Stimulated activated CD8-positive, alpha-beta memory T cell treated with anti-CD3 and anti-CD28 coated beads, Interleukin-15, amount 100 ng/mL, for 1 hour (primary cell): Measurements from ENCODE around the gene CEACAM4.
"Not testable (repeated sequence)": the region's sequence is repeated elsewhere in the genome, so short reads cannot be mapped to it uniquely, and the experiment has no call there.

Source experiments
- DNase-seq: peaks from one replicate; pipeline ENCODE4 v3.0.0-alpha.2; 2020; ENCODE audit warnings: low read depth

Gene CEACAM4

DNA sequence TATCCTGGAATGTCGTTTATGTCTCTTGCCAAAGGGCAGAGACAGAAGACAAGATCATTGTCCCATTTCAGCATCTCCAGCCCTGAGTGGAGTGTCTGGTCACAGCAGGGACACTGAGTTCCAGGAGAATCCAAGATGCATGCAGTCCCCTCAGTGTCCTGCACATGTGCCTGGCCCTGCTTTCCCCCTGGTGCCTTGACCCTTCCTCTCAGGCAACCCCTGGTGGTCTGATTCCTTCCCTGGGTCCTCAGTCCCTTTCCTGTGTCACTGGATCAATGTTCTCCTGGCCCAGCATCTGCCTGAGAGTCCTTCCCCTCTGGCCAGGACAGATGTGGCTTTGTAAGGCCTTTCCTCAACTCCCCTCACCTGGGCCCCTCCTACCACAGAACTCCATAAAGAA lies 41.9 kb downstream of the CEACAM4 start:
- DNase-seq = no peak

DNA sequence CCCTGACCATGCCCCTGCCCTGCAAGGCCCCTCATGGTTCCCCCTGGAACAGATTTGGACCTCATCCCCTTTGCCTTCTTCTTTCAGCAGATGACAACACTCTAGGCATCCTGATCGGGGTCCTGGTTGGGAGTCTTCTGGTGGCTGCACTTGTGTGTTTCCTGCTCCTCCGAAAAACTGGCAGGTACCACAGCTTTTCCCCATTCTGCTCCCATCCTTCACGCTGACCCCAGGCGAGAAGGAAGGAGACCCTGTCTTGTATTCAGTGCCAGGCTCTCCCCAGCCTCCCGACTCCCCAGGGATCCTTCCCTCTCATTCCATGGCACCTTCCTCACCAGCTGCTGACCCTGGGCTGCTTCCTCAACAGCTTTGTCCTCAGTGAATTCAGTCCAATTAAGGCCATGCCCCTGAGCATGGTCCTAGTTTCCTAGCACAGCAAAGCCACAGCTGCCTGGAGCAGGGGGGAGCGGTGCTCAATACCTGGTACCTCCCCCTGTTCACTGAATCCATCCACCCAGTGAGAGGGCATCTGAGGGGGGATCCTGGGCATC lies 42.5 kb downstream of the CEACAM4 start:
- DNase-seq = no peak

DNA sequence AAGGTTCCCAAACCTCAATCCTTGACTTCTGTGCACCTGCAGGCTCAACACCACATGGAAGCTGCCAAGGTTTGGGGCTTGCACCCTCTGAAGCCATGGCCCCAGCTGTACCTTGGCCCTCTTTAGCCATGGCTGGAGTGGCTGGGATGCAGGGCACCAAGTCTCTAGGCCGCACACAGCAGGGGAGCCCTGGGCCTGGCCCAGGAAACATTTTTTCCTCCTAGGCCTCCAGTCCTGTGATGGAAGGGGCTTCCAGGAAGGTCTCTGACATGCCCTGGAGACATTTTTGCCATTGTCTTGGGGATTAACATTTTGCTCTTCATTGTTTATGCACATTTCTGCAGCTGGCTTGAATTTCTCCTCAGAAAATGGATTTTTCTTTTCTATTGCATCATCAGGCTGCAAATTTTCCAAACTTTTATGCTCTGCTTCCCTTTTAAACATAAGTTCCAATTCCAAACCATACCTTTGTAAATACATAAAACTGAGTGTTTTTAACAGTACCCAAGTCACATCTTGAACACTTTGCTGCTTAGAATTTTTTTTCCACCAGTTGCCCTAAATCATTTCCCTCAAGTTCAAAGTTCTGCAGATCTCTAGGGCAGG lies 44.2 kb downstream of the CEACAM4 start:
- DNase-seq = not testable (repeated sequence)

DNA sequence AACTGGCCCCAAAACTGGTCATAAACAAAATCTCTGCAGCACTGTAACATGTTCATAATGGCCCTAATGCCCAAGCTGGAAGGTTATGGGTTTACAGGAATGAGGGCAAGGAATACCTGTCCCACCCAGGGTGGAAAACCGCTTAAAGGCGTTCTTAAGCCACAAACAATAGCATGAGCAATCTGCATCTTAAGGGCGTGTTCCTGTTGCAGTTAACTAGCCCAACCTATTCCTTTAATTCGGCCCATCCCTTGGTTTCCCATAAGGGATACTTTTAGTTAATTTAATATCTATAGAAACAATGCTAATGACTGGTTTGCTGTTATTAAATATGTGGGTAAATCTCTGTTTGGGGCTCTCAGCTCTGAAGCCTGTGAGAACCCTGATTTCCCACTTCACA lies 45.8 kb downstream of the CEACAM4 start:
- not testable (repeated sequence) for DNase-seq

DNA sequence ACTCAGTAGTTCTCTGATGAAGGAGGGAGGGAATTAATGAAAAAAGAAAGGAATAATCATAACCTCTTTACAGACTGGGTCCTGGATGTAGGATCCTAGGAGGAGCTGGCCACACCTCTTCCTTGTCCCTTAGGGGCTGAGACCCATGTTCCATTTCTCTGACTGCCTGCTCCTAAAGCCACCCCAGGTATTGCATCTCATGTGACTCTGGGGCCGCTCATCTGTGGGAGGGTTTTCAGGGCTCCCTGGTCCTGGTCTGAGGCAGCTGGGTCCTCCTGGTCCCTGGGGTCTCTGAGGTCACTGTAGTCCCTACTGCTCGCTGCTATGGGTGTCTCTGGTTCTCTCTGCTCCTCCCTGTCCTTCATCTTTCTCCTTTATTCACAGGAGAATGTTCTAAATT lies 48.0 kb downstream of the CEACAM4 start:
- no peak for DNase-seq

GRCh38 chr19:41577833-41578232 lies 49.0 kb downstream of the CEACAM4 start:
- DNase-seq = no peak

DNA sequence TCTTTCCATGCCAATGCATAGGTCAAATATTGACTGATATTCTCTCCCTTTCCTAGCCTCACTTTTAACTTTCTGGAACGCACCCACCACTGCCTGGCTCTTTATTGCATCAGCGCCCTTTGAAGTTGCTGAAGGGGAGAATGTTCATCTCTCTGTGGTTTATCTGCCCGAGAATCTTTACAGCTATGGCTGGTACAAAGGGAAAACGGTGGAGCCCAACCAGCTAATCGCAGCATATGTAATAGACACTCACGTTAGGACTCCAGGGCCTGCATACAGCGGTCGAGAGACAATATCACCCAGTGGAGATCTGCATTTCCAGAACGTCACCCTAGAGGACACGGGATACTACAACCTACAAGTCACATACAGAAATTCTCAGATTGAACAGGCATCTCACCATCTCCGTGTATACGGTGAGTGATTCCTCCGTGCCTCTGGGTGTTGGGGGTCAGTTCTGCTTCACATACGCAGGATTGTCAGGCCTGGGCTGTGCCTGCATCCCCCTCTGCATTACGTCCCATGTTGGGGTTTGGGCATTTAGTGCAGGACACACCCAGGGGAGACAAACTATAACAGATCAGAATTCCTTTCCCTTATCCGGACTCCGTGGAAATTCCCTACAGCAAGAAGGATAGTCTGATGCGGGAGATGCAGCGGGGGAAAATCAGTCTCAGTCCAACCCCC lies 49.6 kb downstream of the CEACAM4 start:
- DNase-seq = no peak

DNA sequence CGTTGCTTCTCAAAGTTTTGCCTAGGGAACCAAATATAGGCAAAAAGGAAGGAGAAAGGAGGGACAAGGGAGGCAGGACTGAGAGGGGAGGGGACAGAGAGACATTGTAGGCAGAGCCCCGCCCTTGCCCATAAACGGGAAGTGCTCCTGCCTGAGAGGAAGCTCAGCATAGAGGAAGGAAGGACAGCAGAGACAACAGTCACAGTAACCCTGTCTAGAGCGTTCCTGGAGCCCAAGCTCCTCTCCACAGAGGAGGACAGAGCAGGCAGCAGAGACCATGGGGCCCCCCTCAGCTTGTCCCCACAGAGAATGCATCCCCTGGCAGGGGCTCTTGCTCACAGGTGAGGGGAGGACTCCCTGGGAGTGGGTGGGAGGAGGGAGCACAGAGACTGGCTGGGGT lies 50.9 kb downstream of the CEACAM4 start, which contains the start of gene CEACAM21:
Gene CEACAM21 (plus strand): TSS at position 169 of the 400 bp plus-strand sequence. CDS start 109 bp downstream, at position 278.
- DNase-seq = no peak

DNA sequence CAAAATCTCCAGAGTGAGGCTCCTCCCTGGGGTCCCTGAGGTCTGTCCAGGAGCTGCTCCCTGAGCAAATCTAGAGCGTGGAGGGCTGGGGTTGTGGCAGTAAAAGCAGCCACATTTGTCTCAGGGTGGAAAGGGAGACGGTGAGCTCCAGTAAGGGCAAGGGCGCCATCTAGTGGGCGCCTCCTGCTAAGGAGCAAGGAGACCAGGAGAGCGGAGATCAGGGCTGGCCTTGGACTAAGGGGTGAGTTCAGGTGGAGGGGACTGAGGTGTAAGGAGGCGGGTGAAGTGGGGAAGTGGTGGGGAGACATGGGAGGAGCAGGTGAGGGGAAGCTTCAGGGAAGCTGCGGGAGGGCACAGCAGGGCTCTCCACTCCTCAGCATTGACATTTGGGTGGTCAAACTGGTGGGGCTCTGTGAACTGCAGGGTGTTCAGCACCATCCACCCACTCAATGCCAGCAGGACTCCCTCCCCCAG lies 56.2 kb downstream of the CEACAM4 start:
- DNase-seq = peak; percentile 69

GRCh38 chr19:41570179-41570578 lies 56.7 kb downstream of the CEACAM4 start:
- no peak for DNase-seq

DNA sequence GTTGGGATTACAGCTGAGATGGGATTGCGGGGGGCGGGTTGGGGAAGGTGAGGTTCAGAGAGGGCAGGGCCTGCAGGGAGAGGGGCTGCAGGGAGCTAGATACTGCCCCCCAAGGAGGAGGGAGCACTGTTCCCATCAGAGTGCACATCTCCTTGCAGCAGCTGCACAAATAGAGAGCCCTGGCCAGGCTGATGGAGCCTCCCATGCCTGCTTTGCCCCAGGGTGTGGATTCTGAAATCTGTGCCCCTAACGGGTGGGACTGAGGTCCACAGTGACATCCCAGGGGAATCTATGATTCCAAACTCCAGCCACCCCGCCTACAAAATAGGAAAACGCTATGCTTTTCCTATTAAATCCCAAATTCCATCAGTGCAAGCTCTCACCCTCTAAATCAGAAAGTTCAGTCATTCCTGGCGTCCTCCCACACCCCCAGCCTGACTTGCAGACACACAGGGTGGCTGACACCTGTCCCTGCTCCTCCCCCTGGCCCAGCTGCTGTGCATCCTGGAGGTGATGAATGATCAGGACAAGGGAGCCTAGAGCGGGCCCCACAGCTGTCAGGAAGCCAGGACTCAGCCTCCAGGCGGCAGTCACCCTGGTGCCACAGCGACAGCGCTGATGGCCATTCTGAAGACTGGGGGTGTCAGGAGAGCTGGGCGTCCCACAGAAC lies 57.3 kb downstream of the CEACAM4 start:
- no peak for DNase-seq
